ENCODE data around the gene CCDC117. TPM values are rescaled to one million over a fixed set of nuclear protein-coding genes. Genes with fewer than 3 reads are reported as not detected.

The CCDC117 gene
- total RNA-seq, 1 donor from 2014 or later, result 10.7 TPM

- H3K4me1 ChIP-seq, result no peaks in the 10 kb centered on the region
- H3K4me3 ChIP-seq, result no peak overlapping the region
- intact Hi-C loops (cut with DNase I), result no loop called here
- no peak overlapping the region for H3K27ac ChIP-seq
- H3K9me3 ChIP-seq, result no peaks in the 10 kb centered on the region
- H3K36me3 ChIP-seq, result no peaks in the 10 kb centered on the region
- no peak for DNase-seq (ENCODE audit: low spot score in 2 of 2)
- no peak for TF ChIP-seq CTCF (IDR thresholded peaks at IDR 0.05)
- no peaks in the 10 kb centered on the region for H3K27me3 ChIP-seq
Measured at GRCh38 chr22:28833276-28833923, 60.9 kb downstream of the CCDC117 start.

GRCh38 chr22:28835630-28836189 is 63.2 kb downstream of the CCDC117 start:
- intact Hi-C loops (cut with DNase I), result no loop called here
- no peaks in the 10 kb centered on the region for H3K4me1 ChIP-seq
- no peak overlapping the region for H3K4me3 ChIP-seq
- no peak overlapping the region for H3K27ac ChIP-seq
- no peaks in the 10 kb centered on the region for H3K36me3 ChIP-seq
- TF ChIP-seq CTCF (IDR thresholded peaks at IDR 0.05), result no peak
- H3K9me3 ChIP-seq, result no peaks in the 10 kb centered on the region
- H3K27me3 ChIP-seq, result no peaks in the 10 kb centered on the region
- DNase-seq (ENCODE audit: low spot score in 2 of 2), result no peak

- no peak for DNase-seq (ENCODE audit: low spot score in 2 of 2)
- TF ChIP-seq CTCF (IDR thresholded peaks at IDR 0.05), result no peak
- no peaks in the 10 kb centered on the region for H3K36me3 ChIP-seq
- H3K27me3 ChIP-seq, result no peaks in the 10 kb centered on the region
- no peaks in the 10 kb centered on the region for H3K4me1 ChIP-seq
- intact Hi-C loops (cut with DNase I), result no loop called here
- no peak overlapping the region for H3K4me3 ChIP-seq
- H3K27ac ChIP-seq, result no peak overlapping the region
- H3K9me3 ChIP-seq, result no peaks in the 10 kb centered on the region
Measured at GRCh38 chr22:28837640-28838039, 65.1 kb downstream of the CCDC117 start.

Other genes with a start within 250 kb of the CCDC117 start
- gene TTC28, start 92.9 kb upstream of the CCDC117 start, total RNA-seq, result 24.5 TPM
- 1.3 TPM for gene CHEK2, start 30.9 kb upstream of the CCDC117 start, total RNA-seq
- 0.85 TPM for gene HSCB, start 30.7 kb upstream of the CCDC117 start, total RNA-seq
- 158 TPM for gene XBP1, start 27.9 kb downstream of the CCDC117 start, total RNA-seq
- 49.1 TPM for gene ZNRF3, start 110.9 kb downstream of the CCDC117 start, total RNA-seq